ENCODE data around the gene IL13RA1.

Gene IL13RA1

GRCh38 chrX:118761939-118762707 is 34.7 kb downstream of the IL13RA1 start:
- TF ChIP-seq CTCF (conservative IDR thresholded peaks at IDR 0.05; ENCODE audit: low read length) = no peak
- DNase-seq (ENCODE audit: low read depth) = no peak
- no peak overlapping the region for H3K4me3 ChIP-seq (ENCODE audit: low read length)

GRCh38 chrX:118763489-118763888 is 36.1 kb downstream of the IL13RA1 start:
- DNase-seq (ENCODE audit: low read depth) = no peak
- no peak overlapping the region for H3K4me3 ChIP-seq (ENCODE audit: low read length)
- no peak for TF ChIP-seq CTCF (conservative IDR thresholded peaks at IDR 0.05; ENCODE audit: low read length)

GRCh38 chrX:118764122-118764521 is 36.7 kb downstream of the IL13RA1 start:
- no peak overlapping the region for H3K4me3 ChIP-seq (ENCODE audit: low read length)
- no peak for TF ChIP-seq CTCF (conservative IDR thresholded peaks at IDR 0.05; ENCODE audit: low read length)
- no peak for DNase-seq (ENCODE audit: low read depth)

- H3K4me3 ChIP-seq (ENCODE audit: low read length) = no peak overlapping the region
- TF ChIP-seq CTCF (conservative IDR thresholded peaks at IDR 0.05; ENCODE audit: low read length) = no peak
- no peak for DNase-seq (ENCODE audit: low read depth)
These were observed 42.8 kb downstream of the IL13RA1 start for GRCh38 chrX:118770133-118770760.

GRCh38 chrX:118772051-118772450 is 44.6 kb downstream of the IL13RA1 start:
- TF ChIP-seq CTCF (conservative IDR thresholded peaks at IDR 0.05; ENCODE audit: low read length) = no peak
- H3K4me3 ChIP-seq (ENCODE audit: low read length) = no peak overlapping the region
- no peak for DNase-seq (ENCODE audit: low read depth)

GRCh38 chrX:118773782-118774181 is 46.4 kb downstream of the IL13RA1 start:
- no peak overlapping the region for H3K4me3 ChIP-seq (ENCODE audit: low read length)
- no peak for DNase-seq (ENCODE audit: low read depth)
- TF ChIP-seq CTCF (conservative IDR thresholded peaks at IDR 0.05; ENCODE audit: low read length) = no peak

GRCh38 chrX:118779581-118779980 is 52.2 kb downstream of the IL13RA1 start:
- no peak for TF ChIP-seq CTCF (conservative IDR thresholded peaks at IDR 0.05; ENCODE audit: low read length)
- DNase-seq (ENCODE audit: low read depth) = no peak
- no peak overlapping the region for H3K4me3 ChIP-seq (ENCODE audit: low read length)
